Measurements from ENCODE around the gene CHST13.

The CHST13 gene

GRCh38 chr3:126511291-126511690 lies 12.7 kb upstream of the CHST13 start:
- DNase-seq, result no peak

DNA sequence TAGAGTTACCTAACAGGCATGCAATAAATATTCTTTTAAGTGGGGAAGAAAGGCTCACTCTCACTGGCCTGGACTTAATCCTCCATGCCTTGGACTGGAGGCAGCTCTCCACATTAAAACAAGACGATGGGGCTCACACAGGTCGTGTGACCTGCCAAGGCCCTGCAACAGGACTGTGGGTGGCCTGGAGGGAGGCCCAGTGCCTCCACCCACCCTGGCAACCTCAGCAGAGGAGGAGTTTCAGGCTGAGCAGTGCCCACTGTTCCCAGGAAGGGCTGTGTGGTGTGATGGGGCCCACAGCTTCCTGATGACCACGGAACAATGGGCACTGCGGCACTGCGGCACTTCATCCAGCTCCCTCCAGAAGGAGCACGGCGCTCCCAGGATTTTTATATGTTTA lies 11.9 kb upstream of the CHST13 start:
- DNase-seq, result no peak

DNA sequence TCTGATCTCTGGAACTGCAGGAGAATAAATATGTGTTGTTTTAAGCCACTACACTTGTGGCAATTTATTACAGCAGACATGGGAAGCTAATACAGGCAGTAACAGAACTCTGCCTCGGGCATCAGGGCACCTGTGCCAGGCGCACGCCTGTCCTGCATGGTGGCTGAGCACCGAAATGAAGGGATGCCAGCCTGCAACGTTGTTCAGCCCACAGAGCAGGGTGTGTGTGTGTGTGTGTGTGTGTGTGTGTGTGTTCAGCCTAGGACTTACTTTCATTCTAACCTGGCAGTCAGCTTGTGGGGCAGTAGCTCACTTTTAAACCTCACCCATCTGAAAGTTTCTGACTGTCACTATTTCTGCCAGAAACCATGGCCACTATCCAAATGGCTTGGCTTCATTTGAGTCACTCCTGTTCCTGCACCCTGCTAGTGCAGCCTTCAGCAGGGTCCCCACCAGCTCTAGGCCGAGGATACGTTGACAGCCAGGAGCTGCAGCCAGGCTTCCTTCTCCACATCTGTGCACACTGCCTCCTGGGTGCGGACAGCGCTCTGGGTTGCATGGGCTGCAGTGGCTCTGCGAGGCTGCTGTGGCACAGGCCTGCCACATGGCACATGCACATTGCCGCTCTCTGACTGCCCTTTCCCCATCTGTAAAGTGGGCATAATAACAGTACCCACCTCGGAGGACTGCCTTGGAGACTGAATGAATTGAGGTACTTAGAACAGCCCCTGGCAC lies 10.9 kb upstream of the CHST13 start:
- no peak for DNase-seq

DNA sequence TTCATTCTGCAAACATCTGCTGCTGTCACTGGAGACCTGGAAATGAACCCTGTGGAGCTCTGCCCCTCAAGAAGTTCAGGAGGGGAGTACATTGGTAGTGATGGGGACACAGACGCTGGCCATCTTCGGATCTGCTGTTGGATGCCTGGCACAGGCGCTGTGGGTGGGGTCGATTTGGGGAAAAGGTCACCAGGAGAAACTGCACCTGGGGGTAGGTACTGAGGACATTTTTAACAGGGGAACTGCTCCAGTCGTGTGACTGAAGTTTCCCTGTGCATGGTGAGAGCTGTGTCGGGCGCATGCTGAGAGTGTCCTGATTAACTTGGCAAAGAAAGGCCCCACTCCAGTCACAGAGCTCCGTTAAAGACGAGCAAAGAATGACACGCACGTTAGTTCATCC lies 9.8 kb upstream of the CHST13 start:
- DNase-seq, result no peak

GRCh38 chr3:126515066-126515706 lies 8.8 kb upstream of the CHST13 start:
- DNase-seq, result no peak

DNA sequence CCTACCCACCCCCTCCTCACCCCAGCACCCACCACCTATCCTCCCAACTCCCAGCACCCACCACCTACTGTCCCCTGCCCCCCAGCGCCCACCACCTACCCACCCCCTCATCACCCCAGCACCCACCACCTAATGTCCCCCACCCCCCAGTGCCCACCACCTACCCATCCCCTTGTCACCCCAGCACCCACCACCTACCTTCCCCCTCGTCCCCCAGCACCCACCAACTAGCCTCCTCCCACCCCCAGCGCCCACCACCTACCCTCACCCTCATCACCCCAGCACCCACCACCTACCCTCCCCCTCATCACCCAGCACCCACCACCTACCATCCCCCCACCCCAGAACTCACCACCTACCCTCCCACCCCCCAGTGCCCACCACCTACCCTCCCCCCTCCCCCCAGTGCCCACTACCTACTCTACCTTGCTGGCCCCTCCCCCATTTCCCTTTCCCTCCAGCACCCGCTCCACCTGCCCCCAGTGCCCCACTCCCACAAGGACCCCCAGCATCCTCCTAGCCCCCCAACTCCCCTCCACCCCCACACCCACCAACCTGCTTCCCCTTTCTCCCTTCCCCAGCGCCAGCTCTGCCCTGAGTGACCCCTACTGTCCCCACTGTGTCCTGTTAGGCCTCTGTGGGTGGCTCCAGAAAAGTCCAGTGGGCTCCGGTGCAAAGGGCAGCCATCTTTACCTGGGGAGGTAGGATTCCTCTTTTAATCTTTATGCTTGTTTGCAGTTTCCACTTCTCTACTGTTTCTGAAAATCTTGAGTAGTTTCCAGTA lies 7.6 kb upstream of the CHST13 start:
- DNase-seq, result no peak

DNA sequence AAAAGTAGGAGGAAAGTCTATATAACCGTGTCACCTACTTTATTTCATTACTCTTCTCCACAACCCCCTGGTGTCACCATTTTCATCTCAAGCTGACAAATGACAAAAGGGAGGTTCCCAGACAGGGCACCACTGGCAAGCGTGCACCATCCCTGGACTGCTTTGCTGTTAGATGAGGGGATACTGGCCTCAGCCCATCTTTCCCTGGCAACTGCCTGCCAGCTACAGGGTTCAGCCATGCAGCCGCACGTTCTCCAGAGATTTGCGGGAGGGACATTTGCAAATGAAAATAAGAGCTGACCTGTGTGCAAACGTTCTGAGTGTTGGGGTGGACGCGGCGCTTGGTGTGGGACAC lies 7.0 kb upstream of the CHST13 start:
- DNase-seq, result no peak

GRCh38 chr3:126517291-126517951 lies 6.5 kb upstream of the CHST13 start, which contains the start of gene UROC1:
Gene UROC1 (minus strand): TSS chr3:126517773. CDS start chr3:126517719, 54 bp downstream.
- no peak for DNase-seq

- no peak for DNase-seq
Measured at GRCh38 chr3:126517986-126518778, 5.8 kb upstream of the CHST13 start.

GRCh38 chr3:126518779-126519177 lies 5.2 kb upstream of the CHST13 start:
- DNase-seq, result no peak

DNA sequence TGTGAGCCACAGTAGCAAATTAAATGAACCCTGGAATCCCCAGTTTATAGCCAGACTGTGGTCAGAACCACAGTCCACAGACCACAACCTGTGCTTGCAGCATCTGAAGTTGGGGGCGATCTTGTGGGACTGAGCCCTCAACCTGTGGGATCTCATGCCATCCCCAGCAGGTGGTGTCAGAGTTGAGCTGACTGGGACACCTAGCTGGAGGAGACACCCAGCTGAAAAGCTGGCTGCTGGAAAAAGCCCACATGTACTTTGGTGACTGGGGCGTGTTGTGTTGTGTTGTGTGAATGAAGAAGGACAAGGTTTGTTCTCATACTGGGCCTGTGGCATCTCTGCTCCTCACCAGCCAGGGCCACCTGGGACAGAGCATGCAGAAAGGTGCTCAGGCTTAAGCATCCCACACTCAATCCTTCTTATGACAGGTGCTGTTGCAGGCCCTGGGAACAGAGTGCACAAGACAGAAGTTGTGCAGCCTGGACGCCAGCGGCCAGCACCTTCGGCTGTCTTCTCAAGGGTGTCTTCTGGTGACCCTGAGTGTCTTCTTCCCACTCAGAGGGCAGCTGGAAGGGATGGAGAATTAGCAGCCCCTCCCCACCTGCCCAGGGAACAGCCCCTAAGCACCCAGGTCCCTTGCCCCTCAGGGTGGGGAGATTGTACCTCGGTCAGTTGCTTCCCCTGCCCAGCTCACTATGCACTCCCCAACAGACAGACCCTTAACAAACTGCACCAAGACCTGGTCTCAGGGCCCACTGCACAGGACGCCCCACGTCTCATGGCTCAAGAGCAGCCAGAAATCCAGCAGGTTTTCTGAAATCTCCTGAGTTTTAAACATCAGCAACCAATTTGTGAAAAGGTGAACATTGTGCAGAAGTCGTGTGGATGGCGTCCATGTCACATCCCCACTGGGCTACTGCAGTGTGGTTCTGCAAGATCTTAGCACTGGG lies 4.2 kb upstream of the CHST13 start:
- DNase-seq, result no peak

GRCh38 chr3:126521122-126521891 lies 2.6 kb upstream of the CHST13 start:
- no peak for DNase-seq

GRCh38 chr3:126522363-126522788 lies 1.6 kb upstream of the CHST13 start:
- DNase-seq, result peak; percentile 32

DNA sequence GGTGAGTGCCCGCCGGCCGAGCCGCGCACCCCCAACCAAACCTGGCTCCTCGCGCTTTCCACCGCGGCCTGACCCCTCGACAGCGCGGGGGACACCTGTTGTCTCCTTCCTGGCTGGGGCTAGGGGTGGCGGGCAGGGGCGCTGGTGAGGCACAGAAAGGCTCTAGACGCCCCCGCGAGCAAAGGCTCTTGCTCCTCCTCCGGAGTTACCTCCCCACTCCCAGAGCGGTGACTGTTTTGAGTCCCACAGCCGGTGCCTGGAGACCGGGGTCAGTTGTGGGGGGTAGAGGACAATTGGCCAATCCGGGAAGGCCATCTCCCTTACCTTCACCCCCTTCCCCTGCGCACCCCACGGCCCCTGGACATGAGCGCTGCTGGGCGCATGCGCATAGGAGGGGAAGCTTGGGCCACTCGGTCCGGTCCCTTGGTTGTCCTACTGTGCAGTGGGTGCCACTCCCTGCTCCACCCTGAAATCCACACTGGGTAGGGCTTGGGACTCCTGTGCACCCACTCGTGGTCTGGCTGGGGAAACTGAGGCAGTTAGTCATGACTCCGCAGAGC lies 554 bp downstream of the CHST13 start:
- no peak for DNase-seq

DNA sequence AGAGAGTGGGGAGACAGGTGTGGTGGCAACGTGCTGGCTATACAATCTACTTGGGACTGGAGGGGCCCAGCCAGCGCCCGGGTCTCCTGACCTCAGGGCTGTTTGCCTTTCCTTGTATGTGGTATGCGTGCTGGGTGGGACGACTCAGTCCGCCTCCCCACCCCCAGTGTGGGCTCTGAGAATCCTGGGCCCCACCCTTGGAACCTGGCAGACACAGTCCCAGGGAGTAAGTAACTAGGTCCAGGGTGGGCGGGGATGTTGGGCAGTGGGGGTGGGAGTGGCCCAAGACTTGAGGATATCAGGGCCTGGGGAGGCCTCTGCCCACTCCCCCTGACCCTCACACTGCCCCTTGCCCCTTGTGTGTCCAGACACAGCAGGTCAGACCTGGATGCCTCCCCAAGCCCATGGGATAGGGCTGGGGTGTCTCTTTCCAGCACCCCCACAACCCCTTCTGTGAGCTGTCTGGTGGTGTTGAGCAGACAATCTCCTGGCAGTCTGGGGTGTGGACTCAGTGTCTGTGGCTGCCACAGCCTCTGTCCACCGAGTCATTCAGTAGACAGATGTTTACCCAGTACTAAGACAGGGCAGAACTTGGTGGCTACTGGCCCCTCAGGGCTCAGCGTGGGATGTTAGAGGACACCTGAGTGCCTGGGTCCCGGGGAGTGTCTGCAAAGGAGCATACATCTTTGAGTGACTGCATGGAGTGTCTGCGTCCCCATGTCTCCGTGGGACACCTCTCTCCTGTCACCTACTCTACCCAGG lies 1.3 kb downstream of the CHST13 start:
- DNase-seq, result no peak

GRCh38 chr3:126525853-126526667 lies 2.1 kb downstream of the CHST13 start:
- DNase-seq, result no peak

DNA sequence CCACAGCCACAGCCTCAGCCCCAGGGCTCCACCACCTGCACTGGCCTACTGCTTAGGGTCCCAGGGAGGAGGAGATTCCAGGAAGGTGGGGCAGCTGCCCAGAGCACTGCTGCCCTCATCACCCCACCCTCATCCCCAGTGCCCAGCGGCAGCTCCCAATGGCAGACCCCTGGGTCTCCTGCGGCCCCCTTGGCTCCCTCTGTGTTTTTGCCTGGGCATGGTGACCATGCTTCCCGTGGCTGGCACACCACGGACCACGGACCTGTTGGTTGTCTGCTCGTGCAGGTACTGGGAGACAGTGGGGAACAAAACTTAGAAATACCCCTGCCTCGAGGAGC lies 2.7 kb downstream of the CHST13 start:
- no peak for DNase-seq

DNA sequence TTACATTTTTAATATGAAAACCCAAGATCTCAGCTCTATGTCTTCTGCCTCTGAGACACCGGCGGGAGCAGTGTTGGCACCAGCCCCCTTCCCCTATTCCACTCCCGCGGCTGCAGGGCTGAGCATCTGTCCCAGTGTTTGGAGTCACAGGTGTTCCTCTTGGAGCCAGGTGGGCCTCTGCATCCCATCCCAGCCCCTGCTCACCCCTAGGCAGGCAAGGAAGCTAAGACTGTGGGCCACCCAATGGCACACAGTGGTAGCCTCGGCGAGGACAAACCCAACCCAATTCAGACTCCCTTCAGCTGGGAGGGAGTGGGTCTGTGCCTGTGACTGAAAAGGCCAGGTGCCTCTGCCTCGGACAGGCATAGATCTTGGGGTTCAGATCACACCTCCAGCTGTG lies 3.1 kb downstream of the CHST13 start:
- DNase-seq, result no peak

Data from activated CD4-positive, alpha-beta T cell treated with anti-CD3 and anti-CD28 coated beads, Interleukin-2, amount 50 U/mL, for 1 hour (primary cell).